Prostate gland (tissue), 2 donors: Measurements from ENCODE around the gene TMEM106B.

Experiments
- POLR2AphosphoS5 ChIP-seq: sonication (generic); formaldehyde crosslinking; IDR thresholded peaks from one replicate; pipeline ENCODE4 v1.6.1; 2017; ENCODE audit warnings: antibody characterized with exemption
- TF ChIP-seq, protein P1 (sequence below), 4 experiments: fragments of 200-600 bp in 2 of 4; fragments of 450-650 bp in 2 of 4; sonication (generic) in 2 of 4; IDR thresholded peaks; 1 replicate in 3 of 4; 2 replicates in 1 of 4; pipeline ENCODE4 v1.5.1; 2016 to 2019; ENCODE audit warnings: antibody characterized with exemption in 4 of 4, mild to moderate bottlenecking in 2 of 4, moderate library complexity in 2 of 4

DNA sequence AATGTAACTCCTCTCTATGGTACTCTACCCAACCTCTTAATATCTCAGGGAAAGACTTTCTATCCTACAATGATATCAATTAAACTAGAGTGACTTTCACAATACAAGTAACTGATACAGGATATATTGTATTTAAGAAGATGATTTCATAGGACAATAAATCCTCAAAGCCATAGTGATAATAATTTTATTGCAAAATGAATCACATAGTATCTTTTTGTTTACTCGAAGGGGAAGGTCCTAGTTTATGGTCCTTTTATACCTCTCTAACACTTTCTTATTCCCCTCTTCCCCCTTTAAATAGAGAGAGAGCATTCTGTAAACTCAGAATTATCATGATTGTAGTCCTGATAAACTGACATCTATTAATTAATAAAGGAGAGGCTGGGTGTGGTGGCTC lies 56.4 kb downstream of the TMEM106B start:
- no peak for TF ChIP-seq POLR2AphosphoS5
- TF ChIP-seq, protein P1, sequence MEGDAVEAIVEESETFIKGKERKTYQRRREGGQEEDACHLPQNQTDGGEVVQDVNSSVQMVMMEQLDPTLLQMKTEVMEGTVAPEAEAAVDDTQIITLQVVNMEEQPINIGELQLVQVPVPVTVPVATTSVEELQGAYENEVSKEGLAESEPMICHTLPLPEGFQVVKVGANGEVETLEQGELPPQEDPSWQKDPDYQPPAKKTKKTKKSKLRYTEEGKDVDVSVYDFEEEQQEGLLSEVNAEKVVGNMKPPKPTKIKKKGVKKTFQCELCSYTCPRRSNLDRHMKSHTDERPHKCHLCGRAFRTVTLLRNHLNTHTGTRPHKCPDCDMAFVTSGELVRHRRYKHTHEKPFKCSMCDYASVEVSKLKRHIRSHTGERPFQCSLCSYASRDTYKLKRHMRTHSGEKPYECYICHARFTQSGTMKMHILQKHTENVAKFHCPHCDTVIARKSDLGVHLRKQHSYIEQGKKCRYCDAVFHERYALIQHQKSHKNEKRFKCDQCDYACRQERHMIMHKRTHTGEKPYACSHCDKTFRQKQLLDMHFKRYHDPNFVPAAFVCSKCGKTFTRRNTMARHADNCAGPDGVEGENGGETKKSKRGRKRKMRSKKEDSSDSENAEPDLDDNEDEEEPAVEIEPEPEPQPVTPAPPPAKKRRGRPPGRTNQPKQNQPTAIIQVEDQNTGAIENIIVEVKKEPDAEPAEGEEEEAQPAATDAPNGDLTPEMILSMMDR (IDR thresholded peaks at IDR 0.05): no peak
